Measurements from ENCODE around the gene NTM.
"Not testable (repeated sequence)": the region's sequence is repeated elsewhere in the genome, so short reads cannot be mapped to it uniquely, and the experiment has no call there.

The NTM gene

DNA sequence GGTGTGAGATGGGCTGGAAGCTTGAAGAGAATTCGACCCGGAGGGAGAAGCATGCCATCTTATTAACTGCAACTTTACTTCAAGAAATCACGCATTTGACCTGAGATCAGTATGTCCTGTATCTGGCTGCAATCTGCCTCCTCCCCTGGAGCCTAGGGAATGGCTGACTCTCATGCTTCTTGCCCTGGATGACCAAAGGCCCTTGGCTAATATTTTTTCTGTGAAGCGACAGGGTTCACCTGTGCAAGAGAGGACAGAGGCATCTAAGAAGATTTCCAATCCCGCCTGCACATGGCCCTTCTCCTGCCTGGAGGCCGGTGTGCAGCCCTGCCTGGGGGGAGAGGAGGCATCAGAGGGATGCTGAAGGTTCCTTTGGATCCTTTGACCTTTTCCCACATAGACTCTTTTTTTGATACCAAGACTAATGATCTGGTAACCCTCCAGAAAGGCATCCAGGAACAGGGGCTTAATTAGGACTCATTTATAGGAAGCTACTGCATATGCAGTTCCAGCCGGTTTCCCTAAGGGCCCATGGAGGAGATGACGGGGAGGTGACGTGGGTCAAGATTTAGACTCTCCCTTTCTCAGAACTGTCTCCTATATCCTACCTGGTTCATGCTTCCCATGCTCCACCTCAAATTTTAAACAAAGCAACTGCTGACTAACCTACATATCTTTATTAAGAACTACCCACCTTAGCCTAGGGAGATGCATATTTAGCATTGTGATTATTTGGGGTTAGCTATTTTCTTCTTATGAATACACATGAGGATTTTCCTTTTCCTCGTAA lies 50.8 kb downstream of the NTM start:
- TF ChIP-seq, protein P1, sequence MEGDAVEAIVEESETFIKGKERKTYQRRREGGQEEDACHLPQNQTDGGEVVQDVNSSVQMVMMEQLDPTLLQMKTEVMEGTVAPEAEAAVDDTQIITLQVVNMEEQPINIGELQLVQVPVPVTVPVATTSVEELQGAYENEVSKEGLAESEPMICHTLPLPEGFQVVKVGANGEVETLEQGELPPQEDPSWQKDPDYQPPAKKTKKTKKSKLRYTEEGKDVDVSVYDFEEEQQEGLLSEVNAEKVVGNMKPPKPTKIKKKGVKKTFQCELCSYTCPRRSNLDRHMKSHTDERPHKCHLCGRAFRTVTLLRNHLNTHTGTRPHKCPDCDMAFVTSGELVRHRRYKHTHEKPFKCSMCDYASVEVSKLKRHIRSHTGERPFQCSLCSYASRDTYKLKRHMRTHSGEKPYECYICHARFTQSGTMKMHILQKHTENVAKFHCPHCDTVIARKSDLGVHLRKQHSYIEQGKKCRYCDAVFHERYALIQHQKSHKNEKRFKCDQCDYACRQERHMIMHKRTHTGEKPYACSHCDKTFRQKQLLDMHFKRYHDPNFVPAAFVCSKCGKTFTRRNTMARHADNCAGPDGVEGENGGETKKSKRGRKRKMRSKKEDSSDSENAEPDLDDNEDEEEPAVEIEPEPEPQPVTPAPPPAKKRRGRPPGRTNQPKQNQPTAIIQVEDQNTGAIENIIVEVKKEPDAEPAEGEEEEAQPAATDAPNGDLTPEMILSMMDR (conservative IDR thresholded peaks at IDR 0.05; ENCODE audit: low read depth, low read length) = no peak
- DNase-seq (ENCODE audit: low read depth) = no peak

DNA sequence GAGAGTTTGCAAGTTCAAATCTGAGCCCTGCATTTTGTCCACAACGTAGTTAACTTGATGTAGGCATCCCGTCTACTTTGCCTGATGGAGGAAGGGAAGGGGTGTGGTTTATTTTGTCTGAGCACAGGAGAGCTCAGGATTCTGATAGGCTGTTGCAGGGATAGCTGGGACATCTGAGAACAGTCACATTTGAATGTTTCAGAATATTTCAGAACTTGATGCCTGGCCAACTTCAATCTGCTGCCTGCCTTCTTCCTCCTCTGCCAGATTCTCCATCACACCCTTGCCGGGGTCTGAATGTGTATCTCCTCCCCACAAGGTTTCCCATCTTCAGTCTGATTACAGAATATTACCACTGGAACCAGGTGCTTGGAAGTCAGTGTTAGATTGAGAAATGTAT lies 51.6 kb downstream of the NTM start:
- TF ChIP-seq, protein P1 (conservative IDR thresholded peaks at IDR 0.05; ENCODE audit: low read depth, low read length) = no peak
- no peak for DNase-seq (ENCODE audit: low read depth)
- no peak overlapping the region for H3K4me3 ChIP-seq (ENCODE audit: low read length)

More for the DNA sequence above, 50.8 kb downstream of the NTM start:
- H3K4me3 ChIP-seq (ENCODE audit: low read length) = no peak overlapping the region

DNA sequence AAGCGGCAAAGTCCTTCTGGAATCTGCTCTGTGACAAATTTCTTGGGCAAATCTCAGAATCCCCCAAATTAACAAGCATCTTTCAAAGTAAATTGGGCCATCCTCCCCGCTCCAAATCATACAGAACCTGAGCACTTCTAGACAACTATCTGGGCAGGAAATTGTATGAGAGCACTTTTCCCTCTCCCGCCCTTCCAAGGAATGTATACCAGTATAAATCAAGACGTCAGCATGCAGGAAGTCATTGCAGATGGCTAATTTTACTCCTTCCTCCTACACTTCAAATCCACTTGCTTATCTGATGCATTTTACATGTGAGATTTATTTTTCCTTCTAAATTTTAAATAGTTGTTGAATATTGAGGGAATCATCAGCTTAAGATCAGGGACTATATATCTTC lies 52.1 kb downstream of the NTM start:
- no peak overlapping the region for H3K4me3 ChIP-seq (ENCODE audit: low read length)
- TF ChIP-seq, protein P1 (conservative IDR thresholded peaks at IDR 0.05; ENCODE audit: low read depth, low read length) = no peak
- no peak for DNase-seq (ENCODE audit: low read depth)

DNA sequence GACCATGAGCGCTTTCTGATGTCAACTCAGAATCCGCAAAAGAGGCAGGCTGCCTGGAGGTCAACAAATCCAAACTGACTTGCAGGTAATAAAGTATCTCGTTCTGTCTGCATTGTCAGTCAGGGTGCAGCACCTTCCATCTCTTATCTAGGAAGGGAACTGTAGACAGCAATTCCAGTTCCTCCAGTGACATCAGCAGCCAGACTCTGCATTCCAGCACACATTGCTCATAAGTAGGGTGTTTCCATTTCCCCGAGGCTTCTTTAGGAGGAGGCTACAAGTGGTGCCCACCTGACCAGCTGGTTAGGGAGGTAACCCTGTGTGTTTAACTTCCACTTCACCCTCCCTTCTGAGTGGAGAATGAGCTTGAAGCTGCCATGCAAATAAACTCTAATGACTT lies 53.3 kb downstream of the NTM start:
- TF ChIP-seq, protein P1 (conservative IDR thresholded peaks at IDR 0.05; ENCODE audit: low read depth, low read length) = no peak
- H3K4me3 ChIP-seq (ENCODE audit: low read length) = no peak overlapping the region
- no peak for DNase-seq (ENCODE audit: low read depth)

DNA sequence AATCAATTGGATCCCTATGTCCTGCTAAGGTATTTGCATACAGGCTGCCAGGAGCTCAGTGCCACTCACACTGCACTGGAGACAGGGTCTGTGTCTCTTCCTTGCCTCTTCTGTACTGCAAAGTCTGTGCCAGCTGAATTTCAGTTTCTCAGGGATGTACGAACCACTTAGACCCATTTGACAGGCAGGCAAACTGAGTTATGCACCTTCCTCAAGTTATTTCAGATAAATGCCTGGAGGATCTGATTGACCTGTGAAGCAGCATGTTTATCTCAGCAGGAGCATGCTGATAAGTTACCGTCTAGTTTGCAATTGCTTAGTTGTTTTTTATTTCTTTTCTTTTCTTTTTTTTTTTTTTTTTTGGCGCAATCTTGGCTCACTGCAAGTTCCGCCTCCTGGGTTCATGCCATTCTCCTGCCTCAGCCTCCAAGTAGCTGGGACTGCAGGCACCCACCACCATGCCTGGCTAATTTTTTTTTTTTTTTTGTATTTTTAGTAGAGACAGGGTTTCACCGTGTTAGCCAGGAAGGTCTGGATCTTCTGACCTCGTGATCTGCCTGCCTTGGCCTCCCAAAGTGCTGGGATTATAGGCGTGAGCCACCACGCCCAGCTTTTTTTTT lies 54.0 kb downstream of the NTM start:
- not testable (repeated sequence) for DNase-seq (ENCODE audit: low read depth); H3K4me3 ChIP-seq (ENCODE audit: low read length)

DNA sequence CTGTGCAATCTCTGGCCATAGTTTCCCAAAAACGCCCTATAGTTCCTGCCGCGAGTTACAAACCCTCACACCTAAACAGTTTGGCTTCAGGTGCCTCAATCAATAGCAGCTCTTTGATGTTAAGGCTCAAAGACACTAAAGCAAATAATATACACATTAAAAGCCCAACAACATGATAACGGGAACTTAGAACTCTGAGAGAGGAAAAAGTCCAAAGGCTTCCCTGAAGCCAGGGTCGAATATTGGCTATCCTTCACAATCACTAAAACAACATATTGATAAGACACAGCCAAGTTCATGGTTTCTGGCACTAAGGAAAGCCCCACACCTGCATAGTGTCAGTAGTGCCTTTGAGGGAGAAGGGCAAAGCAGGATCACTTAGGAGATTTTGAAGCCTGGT lies 54.9 kb downstream of the NTM start:
- no peak for DNase-seq (ENCODE audit: low read depth)
- H3K4me3 ChIP-seq (ENCODE audit: low read length) = no peak overlapping the region
- TF ChIP-seq, protein P1 (conservative IDR thresholded peaks at IDR 0.05; ENCODE audit: low read depth, low read length) = no peak

DNA sequence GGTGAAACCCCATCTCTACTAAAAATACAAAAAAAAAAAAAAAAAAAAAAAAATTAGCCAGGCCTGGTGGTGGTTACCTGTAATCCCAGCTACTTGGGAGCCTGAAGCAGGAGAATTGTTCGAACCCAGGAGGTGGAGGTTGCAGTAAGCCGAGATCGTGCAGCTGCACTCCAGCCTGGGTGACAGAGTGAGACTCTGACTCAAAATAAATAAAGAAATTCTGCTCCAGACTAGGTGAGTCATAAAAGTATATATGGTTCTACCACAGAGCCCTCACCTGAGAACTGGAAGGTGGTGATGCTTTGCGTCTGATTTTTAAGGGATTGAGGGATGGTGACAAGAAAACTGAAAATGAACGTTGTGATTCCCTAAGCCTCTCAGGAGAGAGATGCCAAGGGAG lies 58.4 kb downstream of the NTM start:
- DNase-seq (ENCODE audit: low read depth) = no peak
- TF ChIP-seq, protein P1 (conservative IDR thresholded peaks at IDR 0.05; ENCODE audit: low read depth, low read length) = no peak
- no peak overlapping the region for H3K4me3 ChIP-seq (ENCODE audit: low read length)
